Middle frontal gyrus (tissue), 1 donor: ENCODE results near the gene CBX2.

ENCODE experiments used
- DNase-seq: peaks from one replicate; pipeline ENCODE4 v3.0.0-alpha.2; 2015; ENCODE audit warnings: low spot score; ENCODE audit errors: extremely low spot score

Gene CBX2

DNA sequence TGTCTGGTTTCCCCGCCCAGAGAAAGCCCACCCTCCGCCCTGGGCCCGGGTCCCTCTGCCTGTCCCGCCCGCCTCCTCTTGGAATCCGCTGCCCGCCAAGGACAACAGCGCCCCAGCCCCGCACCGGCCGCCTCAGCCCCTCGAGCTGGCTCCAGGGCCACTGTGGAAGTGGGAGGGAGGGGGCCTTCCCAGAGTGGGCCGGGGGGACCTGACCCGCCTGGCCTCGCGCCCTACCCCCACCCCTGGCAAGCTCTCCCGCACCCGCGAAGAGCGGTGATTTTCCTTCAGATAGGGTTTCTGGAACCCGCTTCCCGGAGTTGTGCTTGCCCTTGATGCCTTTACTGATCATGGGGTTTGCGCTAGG, 21.2 kb downstream of the CBX2 start:
- no peak for DNase-seq

DNA sequence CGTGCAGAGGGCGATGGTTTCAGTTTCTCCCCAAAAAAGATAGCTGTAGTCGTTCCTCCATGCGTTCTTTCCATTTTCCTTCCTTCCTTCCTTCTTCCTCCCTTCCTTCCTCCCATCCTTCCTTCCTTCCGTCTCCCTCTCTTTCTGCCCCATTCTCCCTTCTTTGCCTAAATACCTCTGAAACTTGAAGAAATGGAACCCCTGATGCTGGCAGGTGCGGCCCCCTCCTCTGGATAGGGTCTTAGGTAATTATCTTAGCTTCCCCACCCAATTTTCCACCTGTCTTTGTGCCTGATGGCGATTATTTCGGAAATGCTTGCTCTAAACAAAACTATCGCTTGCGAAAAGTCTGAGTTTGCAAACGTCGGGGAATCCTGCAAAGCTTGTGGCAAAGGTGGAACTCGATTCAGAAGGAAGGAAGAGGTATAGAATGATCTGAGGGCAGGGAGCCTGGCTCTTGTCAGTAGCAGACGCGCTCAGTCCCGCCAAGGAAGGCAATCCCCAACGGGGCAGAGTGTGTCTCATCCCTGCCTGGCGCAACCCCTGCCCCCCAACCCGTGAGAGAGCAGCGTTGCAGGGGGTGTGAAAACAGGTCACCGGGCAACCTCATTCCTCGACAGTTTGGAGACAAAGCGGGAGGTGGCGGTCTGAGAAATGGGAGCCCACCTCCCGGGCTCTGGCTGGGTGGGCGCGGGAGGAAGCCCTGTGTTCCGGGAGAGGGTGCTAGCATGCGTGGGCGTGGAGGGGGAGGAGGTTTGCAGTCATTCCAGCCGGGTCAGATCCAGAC, 21.8 kb downstream of the CBX2 start:
- DNase-seq = no peak

DNA sequence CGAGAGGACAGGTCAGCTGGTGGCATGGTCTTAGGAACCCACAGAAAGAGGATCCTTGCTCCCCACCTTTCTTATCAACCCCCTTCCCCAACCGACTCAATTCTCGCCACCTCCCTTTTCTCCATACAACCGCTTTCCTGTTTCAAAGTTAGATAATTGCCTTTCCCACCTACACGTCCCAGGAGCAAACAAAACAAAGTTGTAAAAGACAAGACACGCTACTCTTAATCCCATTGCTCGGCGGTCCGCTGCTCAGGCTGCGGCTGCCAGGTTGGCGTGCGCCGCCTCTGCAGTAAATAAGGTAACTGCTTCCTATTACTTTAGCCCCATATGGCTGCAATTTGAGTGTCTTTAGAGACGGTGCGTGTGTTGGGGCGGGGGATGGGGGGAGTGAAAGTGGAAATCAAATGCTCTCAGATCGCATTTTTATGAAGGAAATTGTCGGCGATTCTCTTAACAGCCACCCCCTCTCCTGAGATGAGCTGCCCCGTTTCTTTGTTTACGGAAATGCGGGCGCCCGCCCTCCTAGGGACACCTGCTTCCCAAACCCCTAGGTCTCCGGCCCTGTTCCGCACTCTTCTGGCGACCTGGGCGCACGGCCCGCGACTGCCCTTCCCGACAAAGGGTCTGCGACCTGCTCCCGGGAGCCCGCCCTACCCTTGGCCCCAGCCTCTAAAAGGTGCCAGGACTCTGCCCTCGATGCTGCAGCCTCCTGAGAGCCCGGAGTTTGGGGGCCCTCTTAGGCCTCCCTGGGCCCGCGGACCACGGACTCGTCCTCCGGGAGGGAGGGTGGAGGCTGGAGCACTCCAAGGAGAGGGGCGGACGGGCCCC, 22.6 kb downstream of the CBX2 start:
- DNase-seq = no peak

DNA sequence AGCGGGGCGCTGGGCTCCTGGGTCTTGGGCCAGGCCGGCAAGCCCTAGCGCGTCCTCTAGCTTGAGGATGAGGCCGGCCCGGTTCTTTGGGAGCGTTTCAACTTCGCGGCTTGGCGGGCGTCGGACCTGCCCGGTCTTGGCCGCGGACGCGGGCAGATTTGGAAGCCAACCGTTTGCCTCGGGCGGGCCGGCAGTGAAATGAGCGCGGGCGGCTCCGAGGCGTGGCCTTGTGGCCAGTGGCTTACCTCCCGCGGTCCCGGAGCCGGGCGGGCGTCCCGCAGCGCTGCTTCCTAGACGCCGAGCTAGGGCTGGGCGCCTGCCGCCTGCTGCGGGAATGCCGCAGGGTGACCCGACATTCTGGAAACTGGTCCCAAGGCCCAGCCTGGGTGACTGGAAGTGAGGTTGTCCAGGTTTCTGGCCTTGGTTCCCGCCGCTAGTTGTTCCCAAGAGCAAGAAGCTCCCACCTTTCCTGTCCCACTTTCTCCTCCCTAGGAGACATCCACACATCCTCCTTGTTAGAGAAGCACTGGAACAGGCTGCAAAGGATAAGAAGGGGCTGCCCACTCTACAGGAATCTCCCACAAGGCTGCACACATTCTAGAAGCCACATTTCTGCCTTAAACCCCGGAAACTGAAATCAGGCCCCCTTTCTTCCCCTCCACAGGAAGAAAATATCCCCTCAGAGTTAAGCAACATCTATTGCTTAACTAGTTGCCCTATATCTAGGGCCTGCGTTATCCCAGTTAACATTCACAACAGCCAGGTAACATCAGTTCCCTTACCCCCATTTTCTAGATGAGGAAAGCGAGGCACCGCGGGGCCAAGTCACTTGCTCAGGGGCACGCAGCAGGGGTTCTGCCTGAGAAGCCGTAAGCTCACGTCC, 23.4 kb downstream of the CBX2 start:
- no peak for DNase-seq

DNA sequence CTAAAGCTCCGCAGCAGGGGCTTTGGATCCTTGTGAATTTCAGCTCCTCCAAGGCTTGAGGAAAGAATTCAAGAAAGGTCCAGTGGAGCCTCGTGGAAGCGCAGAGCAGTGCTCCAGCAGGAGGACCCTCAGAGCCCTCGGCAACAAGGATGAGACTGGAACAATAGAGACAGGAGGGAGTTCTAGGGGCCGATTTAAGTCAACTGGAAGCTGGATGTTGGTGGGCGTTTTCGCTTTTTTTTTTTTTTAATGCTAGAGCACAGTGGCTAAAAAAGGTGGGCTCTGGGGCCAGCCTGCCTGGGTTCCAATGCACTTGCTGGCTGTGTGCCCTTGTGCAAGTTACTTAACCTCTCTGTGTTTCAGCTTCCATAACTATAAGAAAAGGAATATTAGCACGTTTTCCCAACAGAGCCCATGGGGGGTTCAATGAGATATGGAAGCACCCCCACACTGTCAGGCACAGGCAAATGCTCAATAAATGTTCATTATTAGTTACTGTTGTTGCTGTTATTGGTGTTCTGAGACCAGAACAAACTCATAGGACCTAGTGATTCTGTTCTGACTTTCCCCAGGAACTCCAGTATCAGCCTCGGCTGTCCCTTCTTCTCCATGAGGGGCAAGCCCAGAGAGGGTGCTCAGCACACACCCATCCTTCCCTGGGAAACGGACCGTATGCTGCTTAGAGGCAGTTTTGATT, 24.2 kb downstream of the CBX2 start:
- DNase-seq = no peak

DNA sequence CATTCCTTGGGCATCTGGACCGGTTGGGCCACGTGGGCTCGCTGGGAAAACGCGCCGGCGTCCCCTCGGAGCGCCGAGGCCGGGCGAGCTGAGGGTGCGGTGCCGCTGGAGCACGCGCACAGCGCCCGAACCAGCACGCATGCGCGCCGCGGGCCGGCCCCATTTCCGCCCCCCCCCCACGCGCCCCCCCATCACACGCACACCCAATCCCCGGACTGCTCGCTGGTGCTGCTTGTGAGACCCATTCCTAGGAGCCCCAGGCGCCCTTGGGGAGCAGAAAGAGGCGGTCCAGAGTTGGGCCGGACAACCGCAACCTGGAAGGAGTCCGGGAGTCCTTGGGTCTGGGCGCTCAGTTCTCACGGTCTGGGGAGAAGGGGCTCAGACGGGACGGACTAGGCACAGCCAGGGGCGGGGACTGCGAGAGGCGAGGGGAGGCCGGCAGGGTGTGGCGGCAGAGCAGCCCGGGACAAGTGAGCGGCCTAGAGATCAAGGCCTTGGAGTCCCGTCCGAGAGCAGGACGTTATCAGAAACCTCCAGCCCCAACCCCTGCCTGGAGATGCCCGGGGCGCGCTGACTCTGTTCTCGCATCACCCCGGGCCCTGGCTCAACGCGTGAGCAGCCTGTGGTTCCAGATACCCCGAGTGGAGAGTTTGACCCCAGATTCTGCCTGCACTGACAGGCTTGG, 24.9 kb downstream of the CBX2 start:
- DNase-seq = no peak

DNA sequence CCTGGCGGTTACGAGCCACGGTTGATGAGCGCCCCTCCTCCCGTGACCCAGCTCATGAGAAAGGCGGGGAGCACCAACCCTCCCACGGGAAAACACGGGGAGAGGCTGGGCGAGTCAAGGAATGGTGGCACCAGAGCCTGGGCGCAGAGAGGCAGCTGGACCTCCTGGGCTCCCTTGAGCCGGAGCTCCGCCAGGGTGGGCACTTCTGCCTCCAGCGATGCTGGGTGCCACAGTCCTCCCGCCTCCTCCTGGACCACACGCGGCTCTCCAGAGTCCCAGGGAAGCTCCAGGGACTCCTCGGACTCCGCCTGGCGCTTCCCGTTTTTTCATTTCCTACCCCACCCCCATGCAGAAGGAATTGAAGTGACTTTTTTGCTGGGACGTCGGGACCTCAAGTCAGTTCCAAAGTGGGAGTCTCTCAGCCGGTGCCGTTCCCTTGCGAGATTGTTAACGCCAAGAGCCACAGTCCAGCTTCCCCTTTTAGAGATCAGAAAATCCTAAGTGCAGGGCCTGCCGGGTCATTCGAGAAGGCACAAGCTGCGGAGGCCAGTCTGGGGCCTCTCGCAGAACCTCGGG, 25.6 kb downstream of the CBX2 start:
- DNase-seq = no peak

DNA sequence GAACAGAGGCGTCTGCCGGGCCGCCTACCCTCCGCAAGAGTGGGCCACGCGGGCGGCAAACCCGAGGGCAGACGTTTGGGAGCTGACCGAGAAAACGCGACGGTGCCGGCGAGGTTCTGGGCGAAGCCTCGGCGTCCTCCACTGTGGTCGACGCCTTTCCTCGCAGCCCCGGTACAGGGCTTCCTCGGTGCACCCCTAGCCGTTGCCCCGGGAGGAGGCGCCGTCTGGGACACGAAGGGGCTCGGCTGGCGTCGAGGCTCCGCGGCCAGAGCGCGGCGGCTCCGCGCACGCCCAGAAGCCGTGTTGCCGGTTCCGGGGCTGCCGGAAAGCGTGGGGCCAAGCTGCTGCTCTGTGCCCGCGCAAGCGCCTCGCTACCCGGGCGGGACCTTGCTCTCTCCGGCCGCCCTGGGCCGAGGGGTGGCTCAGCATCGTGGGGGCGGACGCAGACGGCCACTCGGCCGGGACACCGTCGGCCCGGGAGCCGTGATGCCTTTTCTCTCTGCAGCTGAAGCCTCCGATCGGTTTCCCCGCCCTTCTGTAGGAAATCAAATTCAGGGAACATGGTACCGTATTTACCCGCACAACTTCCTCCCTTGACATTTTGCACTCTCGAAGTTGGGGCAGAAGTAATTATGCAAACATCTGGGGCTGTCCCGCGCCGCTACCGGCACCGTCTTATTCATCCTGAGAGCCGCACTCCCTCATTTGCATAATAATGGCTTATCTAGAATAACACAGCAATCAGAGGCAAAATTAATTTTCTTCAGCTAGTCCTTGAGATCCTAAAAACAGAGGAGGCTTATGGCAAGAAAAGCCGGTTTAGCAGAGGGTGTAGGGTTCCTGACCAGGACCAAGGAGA, 26.3 kb downstream of the CBX2 start:
- no peak for DNase-seq

DNA sequence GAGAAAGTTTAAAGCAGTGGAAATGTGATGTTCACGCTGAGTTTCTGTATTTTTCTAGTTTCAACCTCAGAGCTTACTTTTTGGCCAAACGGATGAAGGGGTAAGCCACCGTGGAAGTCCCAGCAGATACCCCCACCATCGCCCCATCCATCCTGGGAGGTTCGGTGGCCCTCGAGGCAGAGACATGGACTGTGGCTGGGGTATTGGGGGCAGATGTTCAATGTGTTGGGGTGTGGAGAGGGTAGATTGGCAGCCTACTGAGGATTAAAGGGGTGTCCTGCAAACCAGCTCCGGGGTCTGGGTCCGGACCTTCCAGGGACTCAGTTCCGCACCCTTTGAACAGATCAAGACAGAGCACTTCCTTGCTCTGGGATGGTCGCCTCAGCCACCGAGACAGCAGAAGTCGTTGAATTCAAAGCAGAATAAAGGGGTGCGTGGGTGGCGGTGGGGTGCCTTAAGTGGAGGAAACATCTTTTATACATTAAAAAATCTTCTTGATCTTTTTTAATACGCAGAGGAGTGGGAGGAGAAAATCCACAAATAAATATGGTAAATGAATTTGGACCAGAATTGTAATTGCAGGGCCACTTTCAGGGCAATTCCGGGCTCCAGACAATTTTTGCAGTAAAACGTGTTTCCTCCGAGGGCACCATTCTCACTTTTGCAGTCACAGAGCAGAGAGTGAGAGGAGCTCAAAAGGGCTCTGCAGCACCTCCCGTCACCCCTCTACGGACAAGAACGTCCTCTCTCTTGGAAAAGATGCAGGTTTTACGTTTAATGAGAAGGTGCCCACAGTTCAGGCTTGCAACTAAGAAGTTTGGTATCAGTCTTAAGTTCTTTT, 27.1 kb downstream of the CBX2 start:
- no peak for DNase-seq

DNA sequence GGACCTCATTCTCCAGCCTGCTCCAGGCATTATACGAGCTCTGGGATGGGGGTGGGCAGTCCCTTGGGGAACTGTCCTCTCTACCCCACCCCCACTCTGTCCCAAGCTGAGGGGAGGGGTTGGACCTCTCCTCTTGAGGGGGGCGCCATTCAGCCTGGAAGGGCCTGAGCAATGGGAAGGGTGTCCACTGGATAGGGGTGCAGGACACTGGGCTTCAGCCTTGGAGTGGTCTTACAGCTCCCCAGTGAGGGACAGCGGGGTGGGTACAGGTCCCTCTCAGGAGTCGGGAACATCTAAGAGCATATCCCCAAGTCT, 28.5 kb downstream of the CBX2 start:
- no peak for DNase-seq

DNA sequence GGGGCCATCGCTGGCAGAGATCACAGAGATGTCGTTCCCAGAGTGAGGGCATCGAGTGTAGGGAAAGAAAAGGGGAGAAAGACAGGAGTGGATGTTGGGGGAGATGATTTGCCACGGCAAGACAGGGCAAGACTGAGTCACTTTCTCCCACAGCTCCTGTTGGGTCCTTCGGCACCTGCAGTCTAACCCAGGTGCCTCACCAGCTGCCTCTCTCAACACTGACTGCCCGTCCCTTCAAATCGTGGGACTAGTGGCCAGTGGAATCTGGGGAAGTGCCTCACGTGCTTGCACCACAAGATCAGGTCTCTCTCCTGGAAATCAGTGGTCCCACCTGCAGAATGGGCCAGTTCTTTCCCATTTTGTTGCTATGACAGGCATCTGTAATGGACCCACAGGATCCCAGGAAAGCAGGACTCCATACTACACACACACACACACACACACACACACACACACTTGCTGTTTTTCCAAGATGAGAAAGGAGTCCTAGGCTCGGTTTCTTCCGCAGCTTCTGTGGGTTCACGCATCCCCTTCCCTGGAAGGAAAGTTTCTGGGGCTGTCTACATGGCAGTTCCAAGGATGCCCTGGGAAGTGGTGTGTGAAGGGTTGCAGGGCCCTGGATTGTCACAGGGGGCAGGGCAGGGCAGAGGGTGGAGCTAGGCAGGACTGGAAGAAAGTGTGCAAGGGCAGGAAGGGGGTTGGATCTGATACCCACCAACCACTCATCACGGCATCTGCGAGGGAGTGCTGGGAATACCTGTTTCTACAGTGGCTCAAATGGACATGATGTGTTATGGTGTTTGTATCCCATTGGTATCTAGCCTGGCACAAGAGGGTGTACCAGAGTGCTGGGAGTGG, 29.1 kb downstream of the CBX2 start:
- no peak for DNase-seq

DNA sequence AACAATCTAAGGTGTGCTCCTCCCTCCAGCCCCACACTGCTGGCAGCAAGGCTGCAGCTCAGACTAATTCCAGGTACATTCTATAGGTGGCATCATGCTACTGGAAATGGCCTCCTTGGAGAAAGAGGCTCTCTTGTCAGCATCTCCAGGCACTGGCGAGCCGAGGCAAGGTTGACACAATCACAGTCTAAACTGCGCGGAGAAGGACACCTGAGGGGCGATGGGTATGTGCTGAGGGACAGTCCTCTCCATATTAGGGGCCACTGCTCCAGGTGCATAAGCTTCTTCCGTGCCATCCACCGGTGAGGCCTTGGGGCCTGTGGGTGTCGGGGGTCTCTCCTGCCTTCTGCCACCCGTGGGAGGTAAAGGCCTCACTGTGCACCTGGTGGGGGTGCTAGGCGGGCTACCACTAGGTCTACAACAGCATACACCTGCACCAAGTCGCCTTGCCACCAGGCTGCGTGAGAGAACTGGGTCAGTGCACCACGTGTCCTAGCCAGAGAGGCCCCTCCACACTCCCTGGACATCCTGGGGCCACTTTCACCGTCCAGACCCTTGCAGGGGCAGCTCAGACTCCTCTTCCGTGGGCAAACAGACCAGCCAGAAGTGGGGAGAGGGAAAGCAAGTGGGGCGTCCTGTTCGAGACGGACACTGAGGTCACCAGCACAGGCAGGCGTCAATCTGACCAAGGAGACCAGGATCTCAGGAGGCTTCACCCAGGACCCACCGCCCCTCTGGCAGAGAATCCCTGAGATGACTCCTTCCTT, 31.0 kb downstream of the CBX2 start:
- no peak for DNase-seq

DNA sequence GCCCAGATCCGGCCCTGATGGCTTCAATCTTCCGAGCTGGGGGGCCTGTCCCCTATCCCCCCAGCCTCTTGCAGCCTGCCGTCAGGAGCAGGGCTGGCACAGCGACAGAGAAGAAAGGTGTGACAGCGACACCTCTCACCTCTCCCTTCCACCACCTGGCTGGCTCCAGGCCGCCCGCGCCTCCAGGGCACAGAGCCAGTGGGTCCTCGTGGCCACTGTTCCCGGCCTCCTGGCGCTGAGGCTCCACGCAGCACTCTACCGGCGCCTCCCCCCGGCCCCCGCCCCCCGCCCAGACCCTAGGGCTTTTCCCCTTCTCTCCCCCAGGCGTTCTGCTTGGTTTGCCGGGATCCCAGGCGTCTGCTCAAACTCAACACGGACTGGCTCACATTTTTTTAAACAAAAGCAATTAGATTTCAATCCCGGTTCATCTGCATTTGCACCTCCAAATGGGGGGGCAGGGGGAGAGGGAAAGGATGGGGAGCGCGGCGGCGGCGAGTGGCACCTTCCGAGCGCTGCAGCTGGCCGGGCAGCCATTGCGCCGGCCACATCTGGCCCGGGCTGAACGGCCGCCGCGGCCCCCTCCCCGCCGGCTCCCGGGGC, 31.7 kb downstream of the CBX2 start:
- no peak for DNase-seq

DNA sequence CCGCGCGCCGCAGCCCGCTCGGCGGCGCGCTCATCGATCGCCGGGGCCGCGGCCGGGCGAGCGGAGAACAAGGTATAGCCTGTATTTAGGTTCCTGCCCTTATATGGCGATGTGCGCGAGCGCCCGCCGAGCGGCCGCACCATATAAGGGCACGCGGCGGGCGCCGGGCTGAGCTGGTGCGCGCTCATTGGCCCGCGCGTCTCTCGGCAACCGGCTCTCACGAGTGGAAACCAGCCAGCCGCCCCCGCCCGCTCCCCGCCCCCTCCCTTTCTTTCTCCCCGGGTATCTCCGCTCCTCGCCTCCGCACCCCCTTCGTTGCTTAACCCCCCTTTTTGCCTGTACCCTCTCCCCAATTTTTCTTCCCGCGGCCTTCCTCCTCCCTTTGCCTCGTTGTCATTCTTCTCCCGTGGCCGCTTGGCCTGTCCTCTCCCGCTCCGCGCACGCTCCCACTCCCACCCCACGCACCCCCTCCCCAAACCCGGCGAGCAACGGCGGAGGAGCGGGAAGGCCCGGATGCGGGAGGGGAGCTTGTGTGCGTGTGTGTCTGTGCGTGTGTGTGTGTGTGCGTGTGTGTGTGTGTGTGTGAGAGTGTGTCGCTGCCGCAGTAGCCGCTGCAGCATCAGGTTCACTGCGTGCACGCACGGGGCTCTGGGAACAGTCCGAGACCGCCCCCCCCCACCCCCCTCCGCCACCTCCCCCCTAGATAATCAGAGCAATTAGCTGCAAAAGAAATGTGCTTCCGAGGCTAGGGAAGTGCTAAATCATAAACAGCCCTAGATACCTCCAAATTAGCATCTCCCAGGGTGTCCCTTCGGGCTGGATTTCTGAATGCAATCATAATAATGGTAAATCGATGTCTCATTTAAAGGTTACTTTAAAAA, 32.4 kb downstream of the CBX2 start:
- no peak for DNase-seq

DNA sequence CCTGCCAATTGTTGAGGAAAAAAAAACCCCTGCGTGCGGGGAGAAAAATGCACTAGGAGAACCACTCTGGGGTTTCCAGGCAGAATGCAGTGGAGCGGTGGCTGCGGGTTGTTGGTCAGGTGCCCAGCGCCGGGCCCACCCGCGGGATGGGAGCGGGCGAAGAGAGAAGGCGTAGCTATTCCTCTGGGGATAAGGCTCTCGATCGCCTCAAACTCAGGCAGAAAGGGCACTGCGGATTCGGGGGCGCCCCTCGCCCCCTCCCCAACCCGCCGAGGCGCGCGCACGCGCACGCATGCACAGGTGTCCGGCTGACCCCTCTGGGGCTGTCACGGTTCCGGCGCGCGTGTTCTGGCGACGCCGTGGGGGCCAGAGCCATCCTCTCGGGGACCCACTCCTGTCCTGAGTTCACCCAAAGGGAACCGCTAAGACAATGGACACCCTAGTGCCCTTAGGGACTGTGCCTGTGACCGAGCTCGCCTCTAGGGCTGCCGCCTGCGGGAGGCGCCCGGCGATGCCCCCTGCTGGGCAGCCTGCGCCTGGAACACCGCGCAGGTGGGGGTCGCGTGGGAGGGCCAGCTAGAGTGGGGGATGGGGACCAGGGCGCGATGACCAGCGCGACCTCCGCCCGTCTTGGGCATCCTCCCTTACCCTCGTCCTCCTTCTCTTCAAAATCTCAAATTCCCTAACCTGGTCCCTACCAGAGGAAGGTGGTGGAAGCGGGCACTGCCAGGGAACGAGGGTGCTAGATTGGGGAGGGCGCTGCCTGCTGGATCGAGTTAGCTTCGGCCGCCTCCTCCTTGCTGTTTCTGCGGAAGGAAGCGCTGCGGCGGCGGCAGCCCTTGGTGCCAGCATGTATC, 33.3 kb downstream of the CBX2 start:
- no peak for DNase-seq
